GM18870 (cell line): Measurements from ENCODE around the gene DPH3.

Experiments used
- ATAC-seq: cut with Tn5 transposase; IDR thresholded peaks from one replicate; pipeline ENCODE4 v1.9.1; 2021; ENCODE audit warnings: moderate library complexity; ENCODE audit not compliant: unreplicated experiment

DPH3 gene

GRCh38 chr3:16257309-16257708, 7.4 kb downstream of the DPH3 start:
- no peak for ATAC-seq

- no peak for ATAC-seq
Measured at GRCh38 chr3:16255726-16256125, 9.0 kb downstream of the DPH3 start.

GRCh38 chr3:16255326-16255725, 9.4 kb downstream of the DPH3 start:
- no peak for ATAC-seq

- no peak for ATAC-seq
Measured at GRCh38 chr3:16254916-16255315, 9.8 kb downstream of the DPH3 start.

GRCh38 chr3:16253601-16254000, 11.1 kb downstream of the DPH3 start:
- no peak for ATAC-seq

- peak; percentile 14 for ATAC-seq
Measured at GRCh38 chr3:16252988-16253387, 11.8 kb downstream of the DPH3 start.

GRCh38 chr3:16252243-16252978, 12.3 kb downstream of the DPH3 start:
- ATAC-seq: peak; percentile 63

- ATAC-seq: no peak
Measured at GRCh38 chr3:16251316-16252085, 13.2 kb downstream of the DPH3 start.

GRCh38 chr3:16249886-16250285, 14.9 kb downstream of the DPH3 start:
- no peak for ATAC-seq

GRCh38 chr3:16249336-16249735, 15.4 kb downstream of the DPH3 start:
- ATAC-seq: no peak

GRCh38 chr3:16248556-16248955, 16.2 kb downstream of the DPH3 start:
- ATAC-seq: no peak

GRCh38 chr3:16247282-16248061, 17.3 kb downstream of the DPH3 start:
- ATAC-seq: peak; percentile 68

- no peak for ATAC-seq
Measured at GRCh38 chr3:16245609-16246008, 19.1 kb downstream of the DPH3 start.

- ATAC-seq: no peak
Measured at GRCh38 chr3:16243706-16244490, 20.8 kb downstream of the DPH3 start.

- no peak for ATAC-seq
Measured at GRCh38 chr3:16242177-16242576, 22.6 kb downstream of the DPH3 start.

GRCh38 chr3:16241225-16241624, 23.5 kb downstream of the DPH3 start:
- ATAC-seq: no peak

- ATAC-seq: no peak
Measured at GRCh38 chr3:16240229-16241023, 24.3 kb downstream of the DPH3 start.

- no peak for ATAC-seq
Measured at GRCh38 chr3:16239780-16240179, 25.0 kb downstream of the DPH3 start.

GRCh38 chr3:16239086-16239770, 25.5 kb downstream of the DPH3 start:
- ATAC-seq: no peak
